Nucleus accumbens (tissue), 56 donors: ENCODE results near the gene TMEM138.

Experiments
- DNase-seq, 56 donors: peaks; one replicate each; lab custom pipeline; 2025; lab: John Stamatoyannopoulos, UW

Gene TMEM138

DNA sequence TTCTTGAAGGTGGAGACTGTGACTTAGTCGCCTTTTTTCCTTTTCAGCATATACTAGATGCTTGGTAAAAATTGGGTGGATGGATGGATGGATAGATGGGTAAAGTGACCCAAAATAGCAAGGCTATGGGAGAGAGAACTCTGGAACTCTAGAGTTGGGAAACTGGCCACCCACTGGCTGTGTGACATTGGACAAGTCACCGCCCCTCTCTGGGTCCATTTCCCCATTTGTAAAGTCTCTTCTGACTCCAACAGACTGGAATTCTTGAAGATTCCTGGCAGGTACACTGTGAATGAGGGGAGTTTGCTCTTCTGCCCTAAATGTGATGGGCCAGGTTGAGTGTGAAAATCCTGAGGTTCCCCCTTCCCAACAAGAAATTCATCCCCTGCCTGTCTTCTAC lies 21.2 kb upstream of the TMEM138 start:
- DNase-seq, result no peak

DNA sequence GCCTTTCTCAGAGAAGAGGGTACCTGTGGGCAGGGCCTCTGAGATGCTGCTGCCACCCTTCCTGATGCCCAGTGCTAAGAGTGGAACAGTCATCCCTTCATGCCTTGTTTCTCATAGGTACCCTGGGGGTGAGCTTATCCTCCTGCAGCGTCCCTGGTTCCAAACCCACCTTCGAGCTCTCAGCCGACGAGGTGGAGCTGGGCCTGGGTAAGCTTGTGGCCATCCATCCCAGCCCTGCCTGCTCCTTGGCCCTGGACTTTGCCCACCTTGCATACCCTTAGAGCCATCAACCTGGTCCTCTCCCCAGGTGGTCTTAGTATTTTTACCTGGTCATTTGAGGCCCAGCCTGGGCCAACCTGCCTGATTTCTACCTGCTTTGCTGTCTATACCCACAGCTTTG lies 20.5 kb upstream of the TMEM138 start:
- DNase-seq, result no peak

DNA sequence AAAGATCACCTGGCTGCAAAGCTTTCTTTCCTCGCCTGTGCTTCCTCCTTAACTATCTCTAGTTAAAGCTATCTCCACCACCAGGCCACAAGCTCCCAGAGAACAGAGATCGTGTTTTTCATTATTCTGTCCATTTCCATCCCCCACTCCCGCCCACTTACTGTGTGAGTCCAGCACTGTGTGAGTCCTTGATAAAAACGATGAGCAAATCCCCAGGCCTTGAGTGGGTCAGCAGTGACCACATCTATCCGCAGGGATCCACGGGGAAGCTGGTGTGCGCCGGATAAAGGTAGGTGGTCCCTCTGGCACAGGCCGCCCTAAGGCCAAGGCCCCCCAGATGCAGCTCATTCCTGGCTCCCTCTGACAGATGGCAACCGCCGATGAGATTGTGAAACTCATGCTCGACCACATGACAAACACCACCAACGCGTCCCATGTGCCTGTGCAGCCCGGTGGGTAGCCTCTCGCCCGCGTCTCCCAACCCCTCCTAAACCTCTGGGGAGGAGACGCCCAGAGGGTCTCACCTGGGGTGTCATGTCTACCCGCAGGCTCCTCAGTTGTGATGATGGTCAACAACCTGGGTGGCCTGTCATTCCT lies 19.9 kb upstream of the TMEM138 start:
- no peak for DNase-seq

DNA sequence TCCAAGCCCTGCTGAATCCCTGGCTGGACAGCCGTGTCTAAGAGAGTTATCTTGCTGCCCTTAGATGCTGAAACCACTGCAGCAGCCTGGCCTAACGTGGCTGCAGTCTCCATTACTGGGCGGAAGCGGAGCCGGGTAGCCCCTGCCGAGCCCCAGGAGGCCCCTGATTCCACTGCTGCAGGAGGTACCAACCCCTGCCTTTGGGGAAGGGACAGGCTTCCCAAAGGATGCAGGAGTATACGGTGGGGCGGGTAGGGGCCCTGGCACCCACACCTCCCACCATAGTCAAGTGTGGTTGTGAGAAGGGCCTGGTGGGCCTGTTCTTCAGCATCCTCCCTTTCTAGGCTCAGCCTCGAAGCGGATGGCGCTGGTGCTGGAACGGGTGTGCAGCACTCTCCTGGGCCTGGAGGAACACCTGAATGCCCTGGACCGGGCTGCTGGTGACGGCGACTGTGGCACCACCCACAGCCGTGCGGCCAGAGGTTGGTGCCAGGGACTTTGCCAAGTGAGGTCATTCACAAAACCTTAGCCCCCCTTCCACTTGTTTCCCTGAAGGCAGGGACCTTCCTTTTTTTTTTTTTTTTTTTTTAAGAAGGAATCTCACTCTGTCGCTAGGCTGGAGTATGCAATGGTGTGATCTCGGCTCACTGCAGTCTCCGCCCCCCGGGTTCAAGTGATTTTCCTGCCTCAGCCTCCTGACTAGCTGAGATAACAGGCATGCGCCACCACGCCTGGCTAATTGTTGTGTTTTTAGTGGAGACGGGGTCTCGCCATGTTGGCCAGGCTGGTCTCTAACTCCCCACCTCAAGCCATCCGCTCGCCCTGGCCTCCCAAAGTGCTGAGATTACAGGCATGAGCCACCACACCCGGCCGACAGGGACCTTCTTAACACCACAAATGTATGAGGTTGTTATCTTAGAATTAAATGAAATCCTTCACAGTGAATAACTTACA lies 18.1 kb upstream of the TMEM138 start:
- no peak for DNase-seq

DNA sequence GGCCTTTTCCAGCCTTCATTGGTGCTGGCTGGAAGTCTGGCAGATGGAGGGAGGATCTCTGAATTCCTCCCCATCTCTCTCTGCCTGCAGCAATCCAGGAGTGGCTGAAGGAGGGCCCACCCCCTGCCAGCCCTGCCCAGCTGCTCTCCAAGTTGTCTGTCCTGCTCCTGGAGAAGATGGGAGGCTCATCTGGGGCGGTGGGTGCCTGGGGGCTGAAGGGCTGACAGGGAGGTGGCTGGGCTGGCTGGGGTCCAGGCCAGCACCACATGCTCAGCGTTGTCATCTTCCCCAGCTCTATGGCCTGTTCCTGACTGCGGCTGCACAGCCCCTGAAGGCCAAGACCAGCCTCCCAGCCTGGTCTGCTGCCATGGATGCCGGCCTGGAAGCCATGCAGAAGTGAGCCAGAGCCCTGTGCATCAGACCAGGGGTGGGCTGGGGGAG lies 17.0 kb upstream of the TMEM138 start:
- DNase-seq, result no peak

DNA sequence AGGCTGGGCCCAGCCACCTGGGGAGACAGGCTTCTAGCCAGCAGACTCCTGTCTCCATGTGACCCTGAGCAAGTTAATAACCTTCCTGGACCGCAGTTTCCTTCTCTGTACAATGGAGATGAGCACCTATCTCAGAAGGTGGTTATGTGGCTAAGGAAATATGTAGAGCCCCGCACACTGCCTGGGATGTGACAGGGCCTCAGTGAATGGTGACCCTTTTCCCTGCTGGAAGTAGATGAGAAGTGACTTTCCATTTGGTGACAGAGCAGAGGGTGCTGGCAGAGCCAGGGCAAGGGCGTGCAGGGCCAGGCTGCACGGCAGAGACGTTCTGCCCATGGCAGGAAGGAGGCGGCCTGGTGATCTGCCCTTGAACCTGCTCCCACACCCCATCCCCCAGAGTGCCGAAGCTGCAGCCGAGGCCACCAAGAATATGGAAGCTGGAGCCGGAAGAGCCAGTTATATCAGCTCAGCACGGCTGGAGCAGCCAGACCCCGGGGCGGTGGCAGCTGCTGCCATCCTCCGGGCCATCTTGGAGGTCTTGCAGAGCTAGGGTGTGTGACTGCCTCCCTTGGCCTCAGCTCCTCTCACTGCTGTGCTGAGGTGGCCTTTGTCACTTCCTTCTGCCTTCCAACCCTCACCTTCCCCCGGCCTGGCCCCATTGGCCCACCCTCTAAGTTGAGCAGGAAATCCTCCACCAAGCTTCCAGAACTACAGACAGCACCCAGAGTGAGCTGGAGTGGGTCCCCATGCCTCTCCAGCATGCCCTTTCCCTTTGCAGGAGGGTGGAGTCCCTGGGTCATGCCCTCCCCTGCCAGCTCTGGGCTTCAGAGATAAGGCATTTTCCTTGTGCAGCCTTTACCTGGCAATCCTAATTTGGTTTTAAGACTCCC lies 16.0 kb upstream of the TMEM138 start:
- DNase-seq, result no peak

DNA sequence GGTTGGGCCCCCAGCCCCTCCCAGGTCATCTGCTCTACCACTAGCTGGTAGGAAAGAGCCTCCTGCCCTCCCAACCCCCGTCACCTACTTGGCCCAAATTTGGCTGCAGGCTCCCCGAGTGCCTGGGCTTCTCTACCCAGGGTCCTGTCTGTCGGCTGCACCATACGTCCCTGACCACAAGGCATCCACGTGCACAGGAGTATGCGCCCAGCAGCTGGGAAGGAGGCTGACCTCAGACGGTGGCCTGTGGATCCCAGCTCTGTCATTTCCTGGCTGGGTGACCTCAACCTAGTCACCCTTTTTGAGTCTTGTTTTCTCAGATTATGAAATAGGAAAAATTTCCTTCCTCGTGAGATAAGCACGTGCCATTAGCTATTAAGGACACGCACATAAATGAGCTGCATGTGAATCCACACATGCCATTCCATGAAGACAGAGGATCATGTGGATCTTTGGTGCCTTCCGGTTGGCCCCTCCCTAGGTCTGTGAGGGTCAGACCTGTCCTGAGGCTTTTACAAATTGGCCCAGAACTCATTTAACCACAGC lies 14.2 kb upstream of the TMEM138 start:
- no peak for DNase-seq

DNA sequence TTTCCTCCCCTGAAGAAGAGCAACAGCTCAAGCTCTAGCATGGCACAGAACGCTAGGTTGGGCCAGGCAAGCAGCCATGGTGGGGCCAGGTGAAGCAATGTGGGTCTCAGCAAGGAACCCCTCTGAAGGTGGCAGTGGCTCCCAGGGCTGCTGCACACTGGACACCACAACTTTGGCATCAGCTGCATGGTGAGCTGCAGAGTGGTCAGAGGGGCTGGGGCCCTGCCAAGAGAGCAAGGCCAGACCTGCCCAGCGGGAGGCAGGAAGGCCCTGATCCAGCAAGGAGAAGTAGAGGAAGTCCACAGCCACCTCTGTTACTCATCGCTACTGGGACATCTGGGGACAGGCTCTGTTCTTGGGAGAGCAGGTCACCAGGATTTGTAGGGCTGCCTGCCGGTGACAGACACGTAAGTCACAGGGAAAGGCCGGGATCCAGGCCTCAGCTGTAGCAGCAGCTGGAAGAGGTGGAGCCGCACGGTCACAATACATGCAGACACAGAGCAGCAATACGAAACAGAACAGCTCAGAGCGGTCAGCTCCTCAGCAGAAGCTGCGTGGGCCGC lies 12.9 kb upstream of the TMEM138 start:
- no peak for DNase-seq

DNA sequence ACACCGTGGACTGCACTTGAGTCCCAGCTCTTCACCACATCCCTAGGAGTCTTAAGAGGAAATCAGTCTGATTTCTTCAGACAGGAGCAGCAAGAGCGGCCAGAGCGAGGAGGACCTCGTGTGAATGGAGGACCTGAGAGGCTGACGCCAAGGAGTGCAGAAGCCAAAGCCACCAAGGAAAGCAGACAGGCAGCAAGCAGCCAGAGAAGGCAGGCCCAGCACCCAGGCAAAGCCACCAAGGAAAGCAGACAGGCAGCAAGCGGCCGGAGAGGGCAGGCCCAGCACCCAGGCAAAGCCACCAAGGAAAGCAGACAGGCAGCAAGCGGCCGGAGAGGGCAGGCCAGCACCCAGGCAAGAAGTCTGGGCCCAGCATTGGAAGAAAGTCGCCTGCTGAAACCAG lies 12.3 kb upstream of the TMEM138 start:
- DNase-seq, result no peak

DNA sequence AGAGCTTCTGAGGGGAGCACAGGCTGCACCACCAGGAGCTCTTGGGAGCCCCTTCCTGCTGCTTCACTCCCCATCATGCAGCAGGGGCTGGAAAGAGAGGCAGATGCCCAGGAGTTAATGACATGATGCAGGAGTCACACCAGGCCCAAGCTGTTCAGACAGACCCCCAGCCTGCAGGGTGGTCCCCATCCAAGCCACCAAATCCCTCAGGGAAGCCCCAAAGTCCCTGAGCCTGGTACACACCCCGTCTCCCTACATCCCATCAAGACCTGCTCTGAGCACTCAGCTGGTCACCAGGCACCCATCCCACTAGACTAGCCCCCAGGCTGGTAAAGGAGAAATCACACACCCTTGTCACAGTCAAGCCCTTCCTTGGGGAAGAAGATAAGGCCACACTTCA lies 11.8 kb upstream of the TMEM138 start:
- no peak for DNase-seq

DNA sequence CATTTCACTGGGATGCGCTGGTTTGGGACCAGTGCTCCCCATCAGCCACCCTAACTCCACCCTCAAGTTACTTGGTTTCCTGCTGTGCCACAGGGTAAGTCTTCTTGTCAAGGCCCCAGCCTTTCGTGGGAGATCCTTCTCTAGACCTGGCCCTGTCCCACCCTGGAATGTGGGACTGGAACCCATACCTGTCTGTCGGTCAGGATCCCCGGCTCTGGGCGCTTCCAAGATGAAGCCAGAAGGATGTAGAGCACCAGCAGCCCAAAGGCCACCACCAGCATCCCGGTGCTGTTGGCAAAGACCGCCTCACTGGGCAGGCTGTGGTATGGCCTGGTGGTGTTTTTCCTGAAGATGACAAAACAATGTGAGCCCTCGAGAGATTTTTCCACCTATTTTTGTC lies 11.4 kb upstream of the TMEM138 start:
- no peak for DNase-seq

DNA sequence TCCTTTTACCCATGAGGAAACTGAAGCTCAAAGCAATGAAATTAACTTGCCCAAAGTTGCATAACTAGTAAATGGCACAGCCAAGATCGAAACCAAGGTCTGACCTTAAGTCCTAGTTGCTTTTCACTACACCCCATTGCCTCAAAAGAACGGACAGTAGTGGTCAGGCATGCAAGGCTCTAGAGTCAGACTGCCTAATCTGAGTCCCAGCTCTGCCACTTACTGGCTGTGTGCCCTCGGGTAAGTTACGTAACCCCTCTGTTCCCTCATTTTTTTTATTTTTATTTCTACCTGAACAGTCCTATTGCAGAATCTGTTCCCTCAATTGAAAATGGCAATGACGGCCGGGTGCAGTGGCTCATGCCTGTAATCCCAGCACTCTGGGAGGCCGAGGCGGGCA lies 10.1 kb upstream of the TMEM138 start:
- DNase-seq, result no peak

DNA sequence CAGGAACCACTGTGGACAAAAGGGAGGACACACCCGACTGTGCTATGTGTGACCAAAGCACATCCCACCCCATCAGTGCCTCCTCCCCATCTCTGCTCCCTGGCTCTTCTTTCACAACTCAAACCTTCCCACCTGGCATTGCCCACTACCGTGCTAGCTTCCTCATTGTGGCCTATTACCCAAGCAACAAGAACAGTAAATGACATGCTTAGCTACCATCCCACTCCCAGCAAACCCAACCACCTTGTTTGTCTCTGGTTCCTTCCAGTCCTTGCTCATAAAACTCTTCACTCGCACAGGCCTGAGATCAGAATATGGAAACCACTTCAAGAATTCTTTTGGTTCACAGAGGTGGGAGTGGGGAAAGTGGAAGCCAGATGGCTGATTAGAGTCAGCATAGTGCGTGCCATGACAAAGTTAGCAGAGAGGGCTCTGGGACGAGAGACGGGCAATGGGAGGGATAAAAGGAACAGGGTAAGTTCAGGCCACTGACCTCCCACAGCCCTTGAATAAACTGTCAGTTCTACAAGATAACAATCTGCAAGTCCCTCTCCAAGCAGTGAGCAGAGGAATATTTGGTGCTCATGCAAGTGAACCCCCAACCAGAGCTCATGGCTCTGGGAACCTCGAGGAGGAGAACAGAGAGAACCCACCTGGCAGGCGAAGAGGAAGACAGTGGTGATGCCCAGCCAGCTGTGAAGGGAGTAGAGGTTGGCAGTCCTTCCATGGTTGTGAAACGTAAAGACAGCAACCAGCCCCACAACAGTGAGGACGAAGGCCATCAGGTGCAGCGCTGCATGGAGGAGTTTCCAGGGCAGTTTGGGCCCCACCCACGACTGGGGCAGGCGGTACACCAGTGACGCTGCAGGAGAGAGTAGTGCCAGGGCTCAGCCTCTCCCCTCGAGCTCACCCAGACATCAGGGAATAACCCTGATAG lies 8.8 kb upstream of the TMEM138 start:
- DNase-seq, result no peak

DNA sequence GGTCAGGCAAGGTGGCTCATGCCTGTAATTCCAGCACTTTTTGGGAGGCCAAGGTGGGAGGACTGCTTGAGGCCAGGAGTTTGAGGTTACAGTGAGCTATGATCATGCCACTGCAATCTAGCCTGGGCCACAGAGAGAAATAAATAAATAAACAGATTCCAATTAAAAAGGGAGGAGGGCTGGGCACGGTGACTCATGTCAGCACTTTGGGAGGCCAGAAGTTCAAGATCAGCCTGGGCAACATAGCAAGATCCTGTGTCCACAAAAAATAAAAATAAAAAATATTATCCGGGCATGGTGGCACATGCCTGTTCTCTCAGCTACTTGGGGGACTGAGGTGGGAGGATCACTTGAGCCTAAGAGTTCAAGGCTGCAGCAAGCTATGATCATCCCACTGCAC lies 8.0 kb upstream of the TMEM138 start:
- no peak for DNase-seq

DNA sequence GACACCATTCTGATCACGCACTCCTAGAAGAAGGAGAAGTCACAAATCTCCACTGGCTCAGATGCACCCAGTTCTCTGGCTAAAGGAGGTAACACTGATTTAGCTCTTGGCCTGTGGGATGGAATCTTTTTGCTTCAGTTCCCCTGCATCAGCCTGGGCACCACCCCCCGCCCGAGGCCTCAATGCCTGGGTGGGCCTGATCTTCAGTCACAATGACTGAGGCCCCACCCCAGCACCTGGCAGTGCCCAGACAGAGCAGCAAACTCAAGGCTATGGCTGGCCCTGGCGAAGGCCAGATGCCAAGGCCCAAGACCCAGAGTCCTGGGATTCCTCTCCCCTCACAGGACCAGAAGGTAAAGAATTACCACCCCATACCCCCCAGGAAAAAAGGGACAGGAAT lies 5.5 kb upstream of the TMEM138 start:
- no peak for DNase-seq

DNA sequence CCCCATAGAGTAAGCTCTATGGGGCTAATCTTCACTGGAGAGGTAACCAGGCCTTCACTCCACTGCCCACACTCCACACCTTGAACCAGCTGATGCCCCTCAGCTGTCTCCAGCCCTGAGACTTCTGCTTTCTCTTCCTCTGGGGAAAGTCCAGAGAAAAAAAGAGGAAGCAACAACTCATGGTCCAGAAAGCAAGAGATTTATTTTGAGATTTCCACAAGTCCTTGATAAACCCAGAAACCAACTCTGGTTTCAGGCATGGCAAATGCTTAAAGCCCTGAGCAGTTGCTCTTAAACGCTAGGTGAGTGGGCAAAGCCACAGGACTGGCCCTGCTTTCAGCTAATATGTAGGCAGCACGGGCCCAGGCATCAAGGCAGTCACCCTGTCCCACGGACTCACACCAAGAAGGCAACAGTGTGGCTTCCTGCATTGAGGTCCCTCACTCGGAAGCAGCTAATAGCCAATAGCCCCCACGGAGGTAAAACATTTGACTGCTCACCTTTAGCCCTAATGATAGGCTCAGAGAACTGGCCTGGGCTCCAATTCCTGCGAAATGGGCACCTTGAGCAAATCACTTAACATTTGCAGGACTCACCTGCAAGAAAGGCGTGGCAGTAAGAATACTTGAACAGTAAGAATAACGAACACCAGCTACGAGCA lies 4.8 kb upstream of the TMEM138 start:
- no peak for DNase-seq

DNA sequence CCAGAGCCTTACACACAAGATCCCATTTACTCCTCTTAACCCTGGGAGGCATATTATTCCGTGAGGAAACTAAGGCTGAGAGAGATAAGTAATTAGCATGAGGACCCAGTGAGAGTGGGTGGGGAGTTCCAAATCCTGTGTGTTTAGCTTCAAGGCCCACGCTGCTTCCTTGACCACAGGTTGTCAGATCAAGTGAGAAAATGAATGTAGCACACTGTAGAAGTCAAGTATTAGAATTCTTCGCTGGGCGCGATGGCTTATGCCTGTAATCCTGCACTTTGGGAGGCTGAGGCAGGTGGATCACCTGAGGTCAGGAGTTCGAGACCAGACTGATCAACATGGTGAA lies 4.3 kb upstream of the TMEM138 start:
- DNase-seq, result no peak

DNA sequence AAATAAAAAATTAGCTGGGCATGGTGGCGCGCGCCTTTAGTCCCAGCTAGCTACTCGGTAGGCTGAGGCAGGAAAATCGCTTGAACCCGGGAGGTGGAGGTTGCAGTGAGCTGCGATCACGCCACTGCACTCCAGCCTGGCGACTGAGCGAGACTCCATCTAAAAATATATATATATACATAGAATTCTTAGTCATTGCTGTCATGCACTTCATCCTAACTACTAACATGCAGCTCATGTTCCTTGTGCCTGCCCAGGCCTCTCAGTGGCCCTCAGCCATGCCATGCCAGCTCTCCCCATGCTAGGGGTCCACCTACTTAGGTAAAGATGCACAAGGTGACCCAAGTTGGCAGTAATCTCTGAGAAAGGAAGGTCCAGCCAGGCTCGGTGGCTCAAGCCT lies 3.6 kb upstream of the TMEM138 start:
- no peak for DNase-seq

DNA sequence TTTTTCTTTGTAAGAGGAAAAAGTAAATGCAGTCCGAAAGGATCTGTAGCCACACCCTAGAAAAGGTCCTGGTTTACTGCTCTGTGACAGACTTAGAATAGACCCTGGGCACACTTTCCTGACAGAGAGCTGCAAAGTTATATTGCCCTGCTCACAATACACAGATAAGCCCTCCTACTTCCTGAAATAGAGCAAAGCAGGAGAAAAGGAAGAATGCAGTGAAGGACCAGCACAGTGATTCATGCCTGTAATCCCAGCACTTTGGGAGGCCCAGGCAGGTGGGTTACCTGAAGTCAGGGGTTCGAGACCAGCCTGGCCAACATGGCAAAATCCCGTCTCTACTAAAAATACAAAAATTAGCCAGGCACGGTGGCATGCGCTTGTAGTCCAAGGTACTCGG lies 2.7 kb upstream of the TMEM138 start:
- no peak for DNase-seq
